Activated CD8-positive, alpha-beta memory T cell treated with anti-CD3 and anti-CD28 coated beads, Interleukin-2, amount 50 U/mL, for 4 hours (primary cell): ENCODE results near the gene SDHB.
A peak's percentile ranks its signal among the peaks of the same experiment; 100 is the strongest.

ENCODE experiments used
- DNase-seq: peaks from one replicate; pipeline ENCODE4 v3.0.0-alpha.2; 2020

Gene SDHB

GRCh38 chr1:17043676-17044075 lies 10.2 kb downstream of the SDHB start:
- DNase-seq = no peak

- no peak for DNase-seq
Measured at GRCh38 chr1:17040135-17040534, 13.7 kb downstream of the SDHB start.

DNA sequence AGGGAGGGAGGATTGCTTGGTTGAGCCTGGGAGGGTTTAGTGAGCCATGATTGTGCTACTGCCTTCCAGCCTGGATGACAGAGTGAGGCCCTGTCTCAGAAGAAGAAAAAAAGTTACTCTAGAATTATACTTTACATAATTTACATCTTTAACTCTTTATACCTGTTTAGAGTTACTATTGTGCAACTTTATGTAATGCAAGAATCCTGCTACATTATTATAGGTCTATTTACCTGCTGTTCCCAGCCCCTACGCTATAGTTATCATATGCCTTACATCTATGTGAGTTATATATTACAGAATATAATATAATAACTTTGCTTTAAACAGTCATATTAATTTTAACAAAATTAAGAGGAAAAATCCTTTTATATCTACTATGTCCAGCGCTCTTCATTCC lies 14.3 kb downstream of the SDHB start:
- DNase-seq = no peak

DNA sequence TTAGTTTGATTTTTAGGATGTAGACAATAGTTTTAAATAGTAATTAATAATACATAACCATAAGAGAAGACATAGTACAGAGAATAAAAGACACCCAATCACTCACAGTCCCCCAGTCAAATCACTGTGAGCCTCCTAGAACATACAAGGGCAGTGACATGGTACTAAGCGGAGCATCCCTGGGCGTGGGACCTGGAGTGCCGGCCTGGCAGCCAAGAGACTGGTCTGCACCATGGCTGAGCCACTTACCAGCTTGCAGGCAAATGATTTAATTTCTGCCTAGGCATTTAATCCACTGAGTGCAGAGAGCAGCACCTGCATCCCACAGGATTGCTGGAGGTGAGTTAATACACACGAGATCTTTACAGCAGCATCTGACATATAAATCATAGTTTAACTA lies 20.4 kb downstream of the SDHB start:
- DNase-seq = no peak

GRCh38 chr1:17032741-17033140 lies 21.1 kb downstream of the SDHB start:
- DNase-seq = no peak

DNA sequence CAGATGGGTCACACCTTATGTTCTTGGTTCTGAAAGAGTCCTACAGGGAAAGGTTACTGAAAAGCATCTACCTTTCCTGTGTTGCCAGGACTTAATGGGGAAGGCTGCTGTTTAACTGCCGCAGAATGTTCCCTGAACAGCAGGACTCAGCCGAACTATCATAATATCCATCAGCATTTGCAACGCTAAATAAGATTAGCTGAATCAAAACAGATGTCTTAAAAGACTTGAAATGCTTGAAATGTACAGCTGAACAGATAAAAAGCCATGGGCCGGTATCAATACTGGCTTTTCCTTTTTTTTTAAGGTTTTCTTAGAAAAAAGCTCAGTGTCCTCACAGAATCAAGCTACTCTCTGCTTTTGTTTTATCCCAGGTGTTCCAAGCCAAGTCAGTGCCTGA lies 22.4 kb downstream of the SDHB start:
- DNase-seq = no peak

DNA sequence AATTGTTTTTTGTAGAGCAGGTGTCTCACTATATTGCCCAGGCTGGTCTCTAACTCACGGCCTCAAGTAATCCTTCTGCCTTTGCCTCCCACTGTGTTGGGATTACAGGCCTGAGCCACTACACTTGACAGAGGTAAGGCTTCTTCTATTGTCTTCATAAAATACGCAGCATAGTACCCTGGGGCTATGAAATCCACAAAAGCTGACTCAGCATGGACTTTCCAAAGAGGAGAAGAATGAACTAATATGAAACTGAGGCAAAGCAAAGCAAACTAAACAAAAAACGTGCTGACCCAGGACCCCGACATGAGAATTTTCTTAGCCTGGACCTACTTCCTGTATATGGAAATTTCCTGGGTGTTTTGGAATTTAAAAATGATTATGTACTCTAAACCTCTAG lies 23.6 kb downstream of the SDHB start:
- no peak for DNase-seq

GRCh38 chr1:17028662-17029188 lies 25.1 kb downstream of the SDHB start:
- no peak for DNase-seq

GRCh38 chr1:17027900-17028299 lies 25.9 kb downstream of the SDHB start:
- no peak for DNase-seq

GRCh38 chr1:17027403-17027802 lies 26.4 kb downstream of the SDHB start:
- no peak for DNase-seq

GRCh38 chr1:17024721-17025120 lies 29.1 kb downstream of the SDHB start:
- no peak for DNase-seq

DNA sequence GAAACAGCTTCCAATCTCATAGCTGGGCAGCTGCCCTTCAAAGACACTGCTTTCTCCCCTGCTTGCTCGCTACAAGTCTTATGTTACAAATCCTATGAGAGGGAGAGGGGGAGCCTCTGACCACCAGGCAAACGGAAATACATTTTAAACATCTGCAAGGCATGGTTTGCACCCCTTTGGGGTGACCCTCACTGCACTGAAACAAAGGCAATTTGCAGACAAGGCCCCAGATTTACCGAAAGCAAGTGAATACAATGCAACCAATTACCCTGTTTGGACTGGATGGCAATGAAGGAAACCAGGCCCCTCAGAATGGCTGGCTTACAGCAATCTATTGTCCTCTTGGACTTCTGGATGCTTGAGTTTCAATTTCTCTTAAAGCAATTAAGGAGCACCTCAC lies 30.3 kb downstream of the SDHB start:
- DNase-seq = no peak

DNA sequence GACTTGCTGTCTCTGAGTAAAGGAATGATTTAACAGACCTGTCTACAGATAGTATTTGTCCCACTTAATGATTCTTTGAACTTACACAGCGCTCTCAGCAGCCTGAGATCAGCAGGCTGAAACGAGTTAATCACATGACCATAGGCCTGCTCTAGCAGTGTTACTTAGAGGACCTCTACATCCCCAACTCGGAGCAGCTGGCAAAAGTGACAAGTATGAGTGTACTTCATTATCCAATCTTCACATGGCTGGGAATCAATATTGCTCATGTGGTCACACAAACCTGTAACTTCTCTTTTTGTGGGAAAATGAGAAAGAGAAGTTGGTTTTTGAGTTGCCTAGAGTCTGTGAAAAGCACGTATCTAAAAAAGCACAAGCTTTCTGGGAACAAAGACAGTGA lies 30.7 kb downstream of the SDHB start:
- DNase-seq = no peak

DNA sequence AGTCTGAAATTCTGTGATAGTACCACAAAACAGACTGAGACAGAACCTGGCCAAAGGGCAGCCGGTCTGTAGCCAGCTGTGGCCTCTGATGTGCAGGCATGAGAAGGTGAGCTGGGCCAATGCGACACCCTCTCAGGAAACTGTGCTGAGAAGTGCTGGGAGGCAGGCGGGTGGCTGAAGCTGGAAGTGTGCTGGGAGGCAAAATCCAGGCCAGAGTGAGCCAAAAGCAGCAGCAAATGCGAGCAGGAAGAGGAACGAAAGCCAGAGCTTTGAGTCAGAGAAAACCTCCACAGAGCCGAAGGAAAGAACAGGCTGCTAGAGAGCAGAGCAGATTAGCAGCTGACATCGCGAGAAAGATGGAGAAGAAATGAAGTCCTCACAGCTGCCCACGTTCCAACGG lies 31.9 kb downstream of the SDHB start:
- DNase-seq = no peak

DNA sequence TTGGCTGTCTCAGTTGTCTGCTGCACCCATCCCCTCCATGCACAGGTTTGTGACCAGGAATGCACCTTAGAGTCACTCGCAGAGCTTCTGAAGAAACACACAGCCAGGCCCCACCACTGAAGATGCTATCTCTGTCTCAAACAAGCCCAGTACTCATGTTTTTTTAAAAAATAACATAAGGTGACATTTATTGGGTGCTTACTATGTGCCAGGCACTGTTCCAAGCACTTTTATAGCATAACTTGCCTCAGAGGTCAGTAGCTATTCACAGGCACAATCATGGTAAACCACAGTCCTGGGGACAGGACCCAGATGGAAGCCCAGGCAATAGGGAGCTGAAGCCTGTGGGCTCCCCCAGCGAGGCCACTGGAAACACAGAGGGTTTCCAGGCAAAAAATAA lies 33.3 kb downstream of the SDHB start:
- DNase-seq = no peak

DNA sequence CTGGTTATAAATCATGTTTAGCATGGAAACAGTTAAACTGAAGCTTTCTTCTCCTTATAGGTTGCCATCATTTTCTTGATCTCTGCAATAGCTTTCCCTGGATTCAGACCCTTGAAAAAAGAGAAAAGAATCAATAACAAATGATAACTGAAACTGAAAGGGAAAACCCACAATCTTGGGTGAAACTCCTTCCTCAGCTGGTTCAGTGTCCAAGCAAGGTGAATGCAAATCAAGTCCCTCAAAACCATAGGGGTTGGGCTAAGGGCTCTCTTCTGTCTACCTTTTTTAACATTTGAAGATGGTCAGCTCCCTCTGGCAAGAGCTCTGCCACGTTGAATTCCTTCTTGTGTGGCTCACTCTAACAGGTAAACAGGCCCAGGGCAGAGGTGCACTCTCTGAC lies 35.0 kb downstream of the SDHB start:
- no peak for DNase-seq

DNA sequence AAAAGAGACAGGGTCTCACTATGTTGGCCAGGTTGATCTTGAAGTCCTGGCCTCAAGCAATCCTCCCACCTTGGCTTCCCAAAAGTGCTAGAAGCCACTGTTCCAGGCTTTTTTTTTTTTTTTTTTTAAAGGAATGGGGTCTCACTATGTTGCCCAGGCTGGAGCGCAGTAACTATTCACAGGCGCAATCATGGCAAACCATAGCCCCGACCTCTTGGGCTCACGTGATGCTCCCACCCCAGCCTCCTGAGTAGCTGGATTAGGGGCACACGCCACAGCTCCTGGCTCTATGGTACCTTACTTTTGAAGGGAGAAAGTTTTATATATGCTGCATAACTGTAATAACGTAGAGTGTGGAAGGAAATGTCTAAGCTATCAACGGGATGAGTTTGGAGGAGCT lies 36.4 kb downstream of the SDHB start:
- DNase-seq = no peak

GRCh38 chr1:17016317-17016661 lies 37.5 kb downstream of the SDHB start:
- no peak for DNase-seq

DNA sequence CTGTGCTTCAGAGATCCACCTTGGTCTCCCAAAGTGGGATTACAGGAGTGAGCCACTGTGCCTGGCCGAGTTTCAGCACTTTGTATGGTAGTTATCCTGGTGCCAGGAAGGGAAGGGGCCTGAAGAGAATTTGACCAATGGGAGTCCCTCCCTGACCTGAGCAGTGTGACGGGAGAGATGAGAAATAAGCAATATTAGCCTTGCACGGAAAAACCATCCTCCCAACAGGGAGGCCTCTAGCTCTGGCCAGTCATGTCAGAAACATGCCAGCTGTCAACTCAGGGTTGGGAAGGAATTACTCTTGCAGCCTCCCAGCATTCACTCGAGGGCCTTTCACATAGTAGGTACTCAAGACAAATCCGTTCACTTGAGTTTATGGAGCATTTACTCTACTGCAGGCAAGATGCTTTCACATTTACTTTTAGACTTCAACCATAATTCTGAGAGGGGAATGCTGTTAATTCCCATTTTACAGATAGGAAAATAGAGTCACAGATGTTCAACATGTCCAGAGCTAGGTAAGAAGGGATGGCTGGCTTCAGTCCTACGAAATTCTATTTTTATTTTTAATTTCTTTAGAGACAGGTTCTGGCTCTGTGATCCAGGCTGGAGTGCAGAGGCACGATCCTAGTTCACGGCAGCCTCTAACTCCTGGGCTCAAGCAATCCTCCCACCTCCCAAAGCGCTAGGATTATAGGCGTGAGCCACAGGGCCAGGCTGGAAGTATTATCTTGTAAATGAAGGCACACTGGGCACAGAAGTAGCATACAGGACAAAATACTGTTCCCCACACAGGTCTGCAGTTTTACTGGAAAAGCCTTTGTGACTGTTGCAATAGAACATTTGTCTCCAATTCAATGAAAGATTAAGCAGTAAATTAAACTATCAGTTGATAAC lies 38.9 kb downstream of the SDHB start:
- DNase-seq = no peak

DNA sequence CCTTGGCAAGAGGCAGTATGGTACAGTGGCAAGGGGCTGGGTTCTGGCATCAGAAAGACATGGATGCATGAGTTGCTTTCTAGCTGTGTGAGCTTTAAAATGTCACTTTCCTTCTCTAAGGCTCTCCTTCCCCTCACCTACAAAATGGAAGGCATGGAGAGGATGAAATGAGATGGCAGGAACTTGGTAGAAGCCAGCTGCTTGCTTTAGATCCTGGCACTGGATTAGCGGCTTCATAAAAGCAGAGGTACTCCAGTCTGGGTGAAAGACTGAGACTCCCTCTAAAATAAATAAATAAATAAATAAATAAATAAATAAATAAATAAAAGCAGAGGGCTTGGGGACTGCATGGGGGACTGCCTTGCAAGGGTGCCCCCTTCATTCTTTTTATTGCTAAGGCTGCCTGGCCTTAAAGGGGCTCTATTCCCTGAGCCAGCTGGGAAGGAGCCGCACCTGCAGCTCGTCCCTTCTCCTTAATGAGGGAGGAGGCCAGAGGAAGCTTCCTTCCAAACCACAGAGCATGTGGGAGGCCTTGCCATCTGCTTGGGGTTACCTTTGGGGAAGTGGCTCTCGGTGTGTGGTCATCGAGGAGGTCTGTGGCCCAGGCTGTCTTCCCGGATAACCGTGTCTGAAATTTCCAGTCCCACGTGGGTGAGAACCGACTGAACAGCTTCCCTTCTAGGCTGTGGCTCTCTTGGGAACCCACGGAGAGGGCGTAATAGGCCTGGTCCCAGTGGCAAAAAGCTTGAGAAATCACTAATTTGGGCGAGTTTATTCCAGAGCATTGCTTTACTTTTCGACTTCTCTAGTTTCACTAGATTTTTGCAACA lies 40.1 kb downstream of the SDHB start:
- no peak for DNase-seq

- no peak for DNase-seq
Measured at GRCh38 chr1:17012775-17013490, 40.9 kb downstream of the SDHB start.

DNA sequence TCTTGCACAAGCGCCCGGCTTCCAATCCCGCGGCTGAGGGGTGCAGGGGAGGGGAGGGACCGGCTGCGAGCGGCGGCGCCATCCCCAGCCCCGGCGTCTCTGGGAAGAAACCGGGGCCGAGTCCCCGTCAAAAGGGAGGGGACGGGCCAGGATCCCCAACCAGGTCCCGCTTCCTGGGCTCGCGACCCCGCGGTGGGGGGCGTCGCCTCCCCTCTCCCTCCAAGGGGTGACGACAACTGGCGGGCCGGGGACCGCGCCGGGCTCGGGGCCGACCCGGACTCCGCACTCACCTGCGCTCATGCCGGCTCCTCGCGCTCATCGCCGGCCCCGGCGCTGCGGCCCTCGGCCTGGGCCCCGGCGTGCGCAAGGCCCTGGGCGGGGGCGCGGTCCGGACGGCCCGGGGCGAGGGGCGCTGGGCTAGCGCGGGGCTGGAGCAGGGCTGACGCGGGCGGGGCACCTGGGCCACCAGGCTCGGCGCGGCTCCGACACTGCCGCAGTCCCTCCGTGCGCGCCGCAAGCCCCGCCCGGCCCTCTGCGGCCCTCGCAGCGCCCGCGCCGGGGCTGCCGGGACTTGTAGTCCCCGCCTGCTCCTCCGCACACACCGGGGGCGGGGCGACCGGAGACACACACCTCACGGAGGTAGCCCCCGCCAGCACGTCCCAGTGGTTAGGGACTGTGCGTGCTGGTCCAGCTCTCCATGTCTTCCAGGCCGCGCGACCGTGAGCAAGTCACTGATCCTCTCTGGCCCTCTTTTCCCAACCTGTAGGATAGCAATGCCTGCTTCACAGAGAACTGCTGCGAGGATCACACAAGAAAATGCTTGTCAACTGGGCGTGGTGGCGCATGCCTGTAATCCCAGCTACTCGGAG lies 42.2 kb downstream of the SDHB start, which contains the start of gene ATP13A2:
Gene ATP13A2 (minus strand): TSS at position 490 of the 869 bp plus-strand sequence. CDS start 190 bp downstream, at position 300.
- DNase-seq = peak; percentile 87
